HFFc6 (cell line): Measurements from ENCODE around the gene PLEKHA6. TPM values are rescaled to one million over a fixed set of nuclear protein-coding genes. Genes with fewer than 3 reads are reported as not detected.

Experiments
- DNase-seq: peaks from one replicate; pipeline ENCODE4 v3.0.0-alpha.2; 2018
- H3K27ac Mint-ChIP-seq: 2 replicates; pipeline ENCODE4 v1.8.0; 2020; ENCODE audit warnings: mild to moderate bottlenecking, mixed read lengths
- H3K27me3 Mint-ChIP-seq: 2 replicates; pipeline ENCODE4 v1.8.0; 2021; ENCODE audit warnings: mild to moderate bottlenecking, moderate library complexity, mixed read lengths; ENCODE audit not compliant: insufficient read depth
- H3K36me3 Mint-ChIP-seq: 2 replicates; pipeline ENCODE4 v1.8.0; 2021; ENCODE audit warnings: low read depth, mixed read lengths
- H3K4me1 Mint-ChIP-seq: 2 replicates; pipeline ENCODE4 v1.8.0; 2020; ENCODE audit warnings: low read depth, mixed read lengths
- H3K4me3 Mint-ChIP-seq: 2 replicates; pipeline ENCODE4 v1.8.0; 2020; ENCODE audit warnings: mild to moderate bottlenecking, moderate library complexity, mixed read lengths
- H3K9me3 Mint-ChIP-seq: 2 replicates; pipeline ENCODE4 v1.8.0; 2020; ENCODE audit warnings: mild to moderate bottlenecking, mixed read lengths
- CTCF ChIP-seq: fragments of 200-600 bp; sonication (generic); IDR thresholded peaks from 2 replicates; pipeline ENCODE4 v1.5.0; 2021; ENCODE audit warnings: antibody characterized with exemption, mild to moderate bottlenecking
- total RNA-seq, 6 experiments: library from RNA; stranded (reverse); fragmentation: NEBNext Ultra II Directional; extraction: Animal tissue kit (Norgen Biotek cat#: 25700); gene quantifications; 2 replicates in 1 of 6; 3 replicates in 5 of 6; pipeline ENCODE4 v1.2.3, GENCODE V29; 2021

Gene PLEKHA6
- total RNA-seq, 6 experiments from 2014 or later: 1.3 to 2.4 (median 1.5) TPM

GRCh38 chr1:204308023-204308628 is 51.6 kb downstream of the PLEKHA6 start:
- Mint-ChIP-seq H3K4me3 (no peak overlapping the region), H3K9me3 (no peaks in the 10 kb centered on the region), H3K27ac (no peak overlapping the region), H3K36me3 (no peaks in the 10 kb centered on the region), H3K27me3 (peaks cover 7% of the 10 kb centered on the region), H3K4me1 (peaks cover 30% of the 10 kb centered on the region)
- no peak for DNase-seq
- TF ChIP-seq CTCF: no peak

- TF ChIP-seq CTCF: no peak; the same call in 1 of the 2 replicates
- peaks cover 30% of the 10 kb centered on the region for H3K4me1 Mint-ChIP-seq
- H3K27ac Mint-ChIP-seq: no peak overlapping the region
- H3K4me3 Mint-ChIP-seq: peak overlapping the region; percentile 74
- peaks cover 5% of the 10 kb centered on the region for H3K27me3 Mint-ChIP-seq
- H3K36me3 Mint-ChIP-seq: no peaks in the 10 kb centered on the region
- DNase-seq: no peak
- no peaks in the 10 kb centered on the region for H3K9me3 Mint-ChIP-seq
Observed at GRCh38 chr1:204307334-204307883, 52.3 kb downstream of the PLEKHA6 start.

- no peak for TF ChIP-seq CTCF
- Mint-ChIP-seq H3K27ac (no peak overlapping the region), H3K9me3 (no peaks in the 10 kb centered on the region), H3K4me1 (peaks cover 32% of the 10 kb centered on the region), H3K27me3 (peaks cover 5% of the 10 kb centered on the region), H3K36me3 (no peaks in the 10 kb centered on the region), H3K4me3 (no peak overlapping the region; the same call in 1 of the 2 replicates)
- no peak for DNase-seq
Observed at GRCh38 chr1:204306076-204306475, 53.7 kb downstream of the PLEKHA6 start.

GRCh38 chr1:204304067-204304466 is 55.7 kb downstream of the PLEKHA6 start:
- Mint-ChIP-seq H3K9me3 (no peaks in the 10 kb centered on the region), H3K27me3 (peaks cover 5% of the 10 kb centered on the region), H3K4me1 (peaks cover 34% of the 10 kb centered on the region), H3K4me3 (no peak overlapping the region; the same call in 1 of the 2 replicates), H3K27ac (no peak overlapping the region), H3K36me3 (no peaks in the 10 kb centered on the region)
- DNase-seq: no peak
- TF ChIP-seq CTCF: no peak

GRCh38 chr1:204302769-204303168 is 57.0 kb downstream of the PLEKHA6 start:
- Mint-ChIP-seq H3K4me3 (no peak overlapping the region), H3K27ac (no peak overlapping the region)

More at GRCh38 chr1:204302769-204303168, 57.0 kb downstream of the PLEKHA6 start:
- DNase-seq: no peak
- Mint-ChIP-seq H3K36me3 (no peaks in the 10 kb centered on the region), H3K4me1 (peaks cover 33% of the 10 kb centered on the region), H3K27me3 (peaks cover 5% of the 10 kb centered on the region), H3K9me3 (no peaks in the 10 kb centered on the region)
- no peak for TF ChIP-seq CTCF
